ENCODE results near the gene C11orf52.
"Not testable (repeated sequence)": the region's sequence is repeated elsewhere in the genome, so short reads cannot be mapped to it uniquely, and the experiment has no call there.

C11orf52 gene, protein sequence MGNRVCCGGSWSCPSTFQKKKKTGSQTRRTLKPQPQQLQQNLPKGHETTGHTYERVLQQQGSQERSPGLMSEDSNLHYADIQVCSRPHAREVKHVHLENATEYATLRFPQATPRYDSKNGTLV

DNA sequence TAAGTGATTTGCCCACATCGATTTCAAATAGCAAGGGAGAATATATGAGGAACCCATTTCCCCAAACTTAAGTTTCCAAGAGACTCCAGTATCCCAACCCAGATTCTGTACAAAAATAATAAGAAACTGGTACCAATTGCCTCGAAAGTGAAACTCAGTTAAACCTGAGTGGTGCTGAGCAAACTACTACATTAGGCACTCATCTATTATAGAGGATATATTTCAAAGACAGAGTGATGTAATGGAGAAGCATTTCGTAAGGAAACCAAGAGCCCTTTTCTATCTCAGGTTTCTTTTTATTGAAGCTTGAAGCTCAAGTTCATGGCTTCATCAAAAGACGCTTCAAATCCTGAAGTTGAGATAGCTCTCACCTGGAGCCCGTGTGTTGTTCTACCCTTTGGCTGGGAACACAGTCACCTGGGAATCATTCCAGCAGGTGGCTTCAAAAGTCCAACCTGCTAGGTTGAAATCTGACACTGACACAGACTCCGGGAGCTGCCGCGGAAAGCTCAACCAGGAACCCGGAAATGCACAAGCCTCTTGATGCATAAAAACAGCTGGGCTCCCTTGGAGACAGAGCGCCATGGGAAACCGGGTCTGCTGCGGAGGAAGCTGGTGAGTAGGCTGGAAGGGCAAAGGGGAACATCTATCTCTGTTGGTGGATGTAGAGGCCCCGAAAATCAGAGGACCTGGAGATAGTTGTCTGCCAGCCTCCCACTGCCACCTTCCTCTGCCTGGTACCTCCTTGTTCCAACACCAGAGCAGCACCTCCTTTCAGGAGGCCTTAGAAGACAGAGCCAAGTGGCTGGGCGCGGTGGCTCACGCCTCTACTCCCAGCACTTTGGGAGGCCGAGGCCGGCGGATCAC is at the start of gene C11orf52:
Gene C11orf52 (plus strand): TSS at position 524 of the 867 bp plus-strand sequence. CDS start 60 bp downstream, at position 584.
- Histone ChIP-seq H3K4me1 (ENCODE audit: control insufficient read depth, insufficient read depth, low read length) (peaks cover 15% of the 10 kb centered on the region), H3K27ac (ENCODE audit: low read depth, low read length) (no peak within 1 kb of the TSS), H3K27me3 (ENCODE audit: control insufficient read depth, insufficient read depth, low read length) (no peaks in the 10 kb centered on the region), H3K4me3 (ENCODE audit: low read length) (peak within 1 kb of the TSS; percentile 45), H3K36me3 (ENCODE audit: control insufficient read depth, insufficient read depth, low read length) (no peaks in the 10 kb centered on the region), H3K9ac (ENCODE audit: low read length) (no peak within 1 kb of the TSS)

DNA sequence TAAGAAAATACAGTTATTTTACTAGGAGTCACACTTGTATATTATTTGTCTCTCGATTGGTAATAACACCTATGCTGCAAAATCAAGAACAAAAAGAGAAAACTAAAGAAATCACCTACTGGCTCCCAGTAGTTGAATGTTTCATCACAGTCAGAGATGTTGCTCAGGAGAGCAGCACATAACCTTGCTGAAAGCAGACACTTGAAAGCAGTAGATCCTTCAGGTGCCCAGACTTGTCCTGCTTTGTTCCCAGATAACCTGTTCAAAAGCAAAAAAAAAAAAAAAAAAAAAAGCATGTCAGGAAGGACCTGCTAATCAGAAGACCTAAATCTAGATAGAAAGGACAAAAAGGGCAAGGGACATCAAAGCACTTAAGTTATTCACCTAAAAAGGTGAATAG is 48.6 kb upstream of the C11orf52 start:
- no peak overlapping the region for H3K9ac ChIP-seq (ENCODE audit: low read length)
- peaks cover 5% of the 10 kb centered on the region for H3K36me3 ChIP-seq (ENCODE audit: control insufficient read depth, insufficient read depth, low read length)
- no peak overlapping the region for H3K4me3 ChIP-seq (ENCODE audit: low read length)

DNA sequence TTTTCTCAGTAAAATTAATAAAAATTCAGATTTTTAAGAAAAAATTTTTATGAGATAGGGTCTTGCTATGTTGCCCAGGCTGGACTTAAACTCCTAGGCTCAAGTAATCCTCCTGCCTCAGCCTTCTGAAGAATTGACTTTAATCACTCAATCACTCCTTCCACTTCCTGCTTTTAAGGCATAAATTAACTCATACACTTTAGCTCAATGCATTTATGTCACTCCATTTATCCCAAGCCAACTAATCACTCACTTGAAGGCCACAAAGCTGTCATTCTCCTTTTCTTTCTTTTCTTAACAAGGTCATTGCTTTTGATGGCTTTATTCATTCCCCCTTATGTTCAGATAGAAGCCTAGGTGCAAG is 48.2 kb upstream of the C11orf52 start:
- Histone ChIP-seq H3K4me1 (ENCODE audit: control insufficient read depth, insufficient read depth, low read length) (peaks cover 6% of the 10 kb centered on the region), H3K27me3 (ENCODE audit: control insufficient read depth, insufficient read depth, low read length) (no peaks in the 10 kb centered on the region), H3K4me3 (ENCODE audit: low read length) (peak overlapping the region; percentile 92), H3K9ac (ENCODE audit: low read length) (peak overlapping the region; percentile 70), H3K27ac (ENCODE audit: low read depth, low read length) (peak overlapping the region; percentile 95), H3K36me3 (ENCODE audit: control insufficient read depth, insufficient read depth, low read length) (peaks cover 5% of the 10 kb centered on the region)

More for the DNA sequence above, 48.6 kb upstream of the C11orf52 start:
- Histone ChIP-seq H3K4me1 (ENCODE audit: control insufficient read depth, insufficient read depth, low read length) (peaks cover 6% of the 10 kb centered on the region), H3K27me3 (ENCODE audit: control insufficient read depth, insufficient read depth, low read length) (no peaks in the 10 kb centered on the region), H3K27ac (ENCODE audit: low read depth, low read length) (no peak overlapping the region)

DNA sequence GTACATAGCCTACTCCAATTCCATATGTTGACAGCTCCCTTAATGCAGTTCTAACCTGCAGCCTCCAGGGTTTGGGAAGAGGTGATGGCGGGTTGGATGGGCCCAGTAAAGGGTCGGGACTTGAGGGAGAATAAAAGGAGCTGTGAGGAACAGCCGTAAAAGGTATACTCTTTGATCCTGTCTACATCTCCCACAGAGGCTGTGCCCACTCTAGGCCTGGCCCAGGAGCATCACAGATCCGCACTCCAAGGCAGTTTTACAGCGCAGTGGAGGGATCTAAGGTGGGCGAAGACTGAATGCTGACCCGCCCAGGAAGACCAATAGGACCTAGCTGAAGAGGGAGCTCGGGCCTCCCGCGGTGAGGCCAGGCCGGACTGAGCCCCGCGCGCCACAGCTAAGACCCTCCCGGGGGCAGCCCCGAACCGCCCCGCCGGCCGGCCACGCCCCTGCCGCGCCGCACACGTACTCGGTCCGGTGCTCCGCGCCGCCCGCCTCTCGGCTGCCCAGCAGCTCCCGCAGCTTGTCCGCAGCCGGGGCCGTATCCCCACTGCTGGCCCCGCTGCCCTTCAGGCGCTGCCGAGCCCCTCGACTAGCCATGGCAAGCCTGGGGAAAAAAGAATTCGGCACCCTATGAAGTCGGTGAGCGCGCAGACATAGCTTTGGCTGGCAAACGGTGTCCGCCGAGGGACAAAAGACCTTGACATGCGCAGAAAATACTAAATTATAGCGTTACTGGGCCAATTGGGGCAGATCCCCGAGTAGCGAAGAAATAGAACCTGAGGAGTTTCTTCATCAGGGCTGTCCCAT is 47.6 kb upstream of the C11orf52 start, which contains the start of gene ALG9:
Gene ALG9 (minus strand): TSS at position 696 of the 807 bp plus-strand sequence. CDS start 99 bp downstream, at position 597.
- Histone ChIP-seq H3K4me3 (ENCODE audit: low read length) (peak within 1 kb of the TSS; percentile 92), H3K27me3 (ENCODE audit: control insufficient read depth, insufficient read depth, low read length) (no peaks in the 10 kb centered on the region), H3K36me3 (ENCODE audit: control insufficient read depth, insufficient read depth, low read length) (peaks cover 5% of the 10 kb centered on the region), H3K4me1 (ENCODE audit: control insufficient read depth, insufficient read depth, low read length) (peaks cover 6% of the 10 kb centered on the region), H3K27ac (ENCODE audit: low read depth, low read length) (peak within 1 kb of the TSS; percentile 95), H3K9ac (ENCODE audit: low read length) (peak within 1 kb of the TSS; percentile 70)

DNA sequence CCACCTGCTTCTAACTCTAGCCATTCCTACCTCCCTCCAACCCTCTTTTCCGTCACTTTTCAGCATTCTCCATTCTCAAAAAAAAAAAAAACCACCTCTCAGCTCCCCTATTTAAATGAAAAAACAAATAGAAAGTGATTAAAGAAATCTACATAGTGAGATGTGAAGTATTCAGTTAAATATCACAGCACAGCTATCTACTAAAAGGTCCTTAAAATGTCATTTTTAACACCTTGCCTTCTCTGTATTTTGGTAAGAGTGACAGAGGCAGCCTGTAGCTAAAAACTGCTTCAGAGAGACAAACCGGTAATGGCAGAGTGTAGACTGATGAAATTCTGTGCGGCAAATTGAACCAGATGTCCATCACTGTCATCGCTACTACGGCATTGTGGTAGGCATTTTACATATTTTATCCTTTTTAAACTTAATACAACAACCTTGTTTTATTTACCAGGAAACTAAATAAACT is 47.0 kb upstream of the C11orf52 start:
- H3K27ac ChIP-seq (ENCODE audit: low read depth, low read length) = peak overlapping the region; percentile 95
- H3K4me1 ChIP-seq (ENCODE audit: control insufficient read depth, insufficient read depth, low read length) = peaks cover 6% of the 10 kb centered on the region
- H3K9ac ChIP-seq (ENCODE audit: low read length) = peak overlapping the region; percentile 70

DNA sequence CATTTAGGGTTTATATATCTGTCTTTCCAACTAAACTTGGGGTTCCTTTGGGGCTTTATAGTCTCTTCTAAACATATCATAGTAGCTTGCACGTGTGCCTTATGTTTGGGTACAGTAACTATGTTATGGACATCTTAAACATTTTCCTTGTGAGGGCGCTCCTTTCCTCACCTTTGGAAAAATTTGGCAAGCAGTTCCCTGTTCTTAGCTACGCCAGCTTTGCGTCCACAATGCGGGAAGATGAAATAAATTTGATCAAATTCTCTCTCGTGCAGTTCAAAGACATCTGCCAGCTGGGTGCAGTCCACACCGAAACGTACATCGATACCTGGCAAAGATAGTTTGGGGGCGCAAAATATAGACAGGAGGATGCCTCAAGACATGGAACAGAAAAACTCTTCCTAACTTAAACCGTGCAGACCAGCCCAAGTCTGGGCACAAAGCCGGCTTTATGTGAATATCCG is 40.3 kb upstream of the C11orf52 start:
- Histone ChIP-seq H3K4me3 (ENCODE audit: low read length) (peak overlapping the region; percentile 83), H3K9ac (ENCODE audit: low read length) (peak overlapping the region; percentile 22), H3K4me1 (ENCODE audit: control insufficient read depth, insufficient read depth, low read length) (peaks cover 3% of the 10 kb centered on the region), H3K36me3 (ENCODE audit: control insufficient read depth, insufficient read depth, low read length) (no peaks in the 10 kb centered on the region), H3K27me3 (ENCODE audit: control insufficient read depth, insufficient read depth, low read length) (no peaks in the 10 kb centered on the region), H3K27ac (ENCODE audit: low read depth, low read length) (peak overlapping the region; percentile 94)

More for the DNA sequence above, 47.0 kb upstream of the C11orf52 start:
- no peaks in the 10 kb centered on the region for H3K27me3 ChIP-seq (ENCODE audit: control insufficient read depth, insufficient read depth, low read length)
- H3K4me3 ChIP-seq (ENCODE audit: low read length) = peak overlapping the region; percentile 92
- peaks cover 2% of the 10 kb centered on the region for H3K36me3 ChIP-seq (ENCODE audit: control insufficient read depth, insufficient read depth, low read length)

DNA sequence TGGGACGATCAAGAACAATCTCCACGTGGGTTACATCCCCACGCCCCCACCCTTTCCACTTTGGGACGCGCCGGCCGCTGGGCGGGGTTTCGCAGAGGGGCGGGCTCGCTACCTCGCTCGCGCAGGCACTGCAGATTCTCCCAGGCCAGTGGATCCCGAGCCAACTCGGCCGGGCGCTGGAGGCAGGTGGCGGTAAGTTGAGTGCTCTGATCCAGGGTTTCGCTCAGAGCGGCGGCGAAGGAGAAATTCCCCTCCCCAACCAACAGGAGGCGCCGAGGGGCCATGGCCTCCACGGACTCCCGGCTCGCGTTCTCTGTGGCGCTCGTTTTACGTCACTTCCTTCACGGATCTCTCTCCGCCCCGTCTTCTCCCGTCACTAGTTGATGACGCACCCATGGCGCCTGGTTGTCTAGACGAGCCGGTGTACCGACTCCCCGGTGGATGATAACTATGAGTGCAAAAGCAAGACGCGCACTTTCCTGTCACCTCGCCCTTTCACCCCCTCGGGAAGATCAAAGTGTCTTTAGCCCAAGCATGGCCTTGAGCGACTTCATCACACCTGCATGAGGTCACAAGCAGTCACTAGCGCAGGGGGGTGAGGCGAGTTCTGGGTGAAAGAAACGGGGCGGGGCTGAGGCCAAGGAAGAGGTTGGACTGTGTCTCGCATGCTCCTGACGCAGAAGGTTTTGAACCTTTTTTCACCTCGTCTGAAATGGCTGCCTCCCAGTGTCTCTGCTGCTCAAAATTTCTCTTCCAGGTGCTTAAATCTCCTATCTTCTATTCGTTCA is 39.7 kb upstream of the C11orf52 start, which contains the start of the genes CFAP68 and FDXACB1:
Gene CFAP68 (plus strand): TSS at position 693 of the 788 bp plus-strand sequence. CDS start 20 bp downstream, at position 713.
Gene FDXACB1 (minus strand): TSS at position 317 of the 788 bp plus-strand sequence. CDS start 33 bp downstream, at position 284.
- Histone ChIP-seq H3K36me3 (ENCODE audit: control insufficient read depth, insufficient read depth, low read length) (no peaks in the 10 kb centered on the region), H3K4me3 (ENCODE audit: low read length) (peak within 1 kb of the TSS; percentile 83), H3K9ac (ENCODE audit: low read length) (peak within 1 kb of the TSS; percentile 22), H3K27ac (ENCODE audit: low read depth, low read length) (peak within 1 kb of the TSS; percentile 94), H3K27me3 (ENCODE audit: control insufficient read depth, insufficient read depth, low read length) (no peaks in the 10 kb centered on the region), H3K4me1 (ENCODE audit: control insufficient read depth, insufficient read depth, low read length) (peaks cover 3% of the 10 kb centered on the region)

DNA sequence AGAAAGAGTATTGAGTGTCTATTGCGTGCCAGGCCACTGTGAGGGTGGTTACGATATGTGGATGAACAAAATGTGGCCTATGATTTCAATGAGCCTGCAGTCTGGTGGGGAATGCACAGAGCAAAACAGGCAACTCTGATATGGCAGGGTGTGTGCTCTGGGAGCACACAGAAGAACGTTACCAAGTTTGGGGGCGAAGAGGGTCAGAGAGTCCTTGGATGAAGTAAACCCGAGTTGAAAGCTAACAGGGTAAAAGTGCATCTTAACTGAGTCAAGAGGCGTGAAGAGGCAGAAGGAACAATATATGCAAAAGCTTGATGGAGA is 39.1 kb upstream of the C11orf52 start:
- Histone ChIP-seq H3K27ac (ENCODE audit: low read depth, low read length) (peak overlapping the region; percentile 94), H3K27me3 (ENCODE audit: control insufficient read depth, insufficient read depth, low read length) (no peaks in the 10 kb centered on the region), H3K9ac (ENCODE audit: low read length) (peak overlapping the region; percentile 21), H3K4me1 (ENCODE audit: control insufficient read depth, insufficient read depth, low read length) (peaks cover 3% of the 10 kb centered on the region), H3K36me3 (ENCODE audit: control insufficient read depth, insufficient read depth, low read length) (no peaks in the 10 kb centered on the region), H3K4me3 (ENCODE audit: low read length) (peak overlapping the region; percentile 83)

DNA sequence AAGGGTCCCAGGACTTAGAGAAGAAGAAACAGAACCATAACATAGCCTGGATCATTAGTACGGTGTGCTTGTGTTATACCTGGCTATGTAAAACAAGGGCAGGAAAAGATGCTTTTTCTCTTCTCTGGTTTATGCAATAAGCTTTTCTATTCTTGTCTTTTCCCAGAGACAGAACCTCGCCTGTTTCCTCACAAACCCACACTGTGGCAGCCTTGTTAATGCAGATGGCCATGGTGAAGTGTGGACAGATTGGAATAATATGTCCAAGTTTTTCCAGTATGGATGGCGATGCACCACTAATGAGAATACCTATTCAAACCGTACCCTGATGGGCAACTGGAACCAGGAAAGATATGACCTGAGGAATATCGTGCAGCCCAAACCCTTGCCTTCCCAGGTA is 36.5 kb upstream of the C11orf52 start:
- H3K4me3 ChIP-seq (ENCODE audit: low read length) = no peak overlapping the region
- no peak overlapping the region for H3K27ac ChIP-seq (ENCODE audit: low read depth, low read length)
- no peaks in the 10 kb centered on the region for H3K36me3 ChIP-seq (ENCODE audit: control insufficient read depth, insufficient read depth, low read length)
- H3K9ac ChIP-seq (ENCODE audit: low read length) = no peak overlapping the region
- no peaks in the 10 kb centered on the region for H3K27me3 ChIP-seq (ENCODE audit: control insufficient read depth, insufficient read depth, low read length)
- H3K4me1 ChIP-seq (ENCODE audit: control insufficient read depth, insufficient read depth, low read length) = peaks cover 3% of the 10 kb centered on the region

DNA sequence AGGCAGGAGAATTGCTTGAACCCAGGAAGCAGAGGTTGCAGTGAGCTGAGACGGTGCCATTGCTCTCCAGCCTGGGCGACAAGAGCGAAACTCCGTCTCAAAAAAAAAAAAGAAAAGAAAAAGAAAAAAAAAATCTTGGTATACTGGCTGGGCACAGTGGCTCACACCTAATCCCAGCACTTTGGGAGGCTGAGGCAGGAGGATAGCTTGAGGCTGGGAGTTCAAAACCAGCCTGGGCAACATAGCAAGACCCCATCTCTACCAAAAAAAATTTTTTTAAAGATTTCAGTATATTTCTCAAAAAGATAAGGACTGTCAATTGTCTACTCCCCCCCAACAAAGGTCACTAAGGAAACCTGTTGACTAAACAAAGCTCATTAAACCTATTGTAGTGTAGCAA is 33.7 kb upstream of the C11orf52 start:
- H3K4me1 ChIP-seq (ENCODE audit: control insufficient read depth, insufficient read depth, low read length); H3K27ac ChIP-seq (ENCODE audit: low read depth, low read length); H3K4me3 ChIP-seq (ENCODE audit: low read length); H3K9ac ChIP-seq (ENCODE audit: low read length); H3K36me3 ChIP-seq (ENCODE audit: control insufficient read depth, insufficient read depth, low read length); H3K27me3 ChIP-seq (ENCODE audit: control insufficient read depth, insufficient read depth, low read length): not testable (repeated sequence)

DNA sequence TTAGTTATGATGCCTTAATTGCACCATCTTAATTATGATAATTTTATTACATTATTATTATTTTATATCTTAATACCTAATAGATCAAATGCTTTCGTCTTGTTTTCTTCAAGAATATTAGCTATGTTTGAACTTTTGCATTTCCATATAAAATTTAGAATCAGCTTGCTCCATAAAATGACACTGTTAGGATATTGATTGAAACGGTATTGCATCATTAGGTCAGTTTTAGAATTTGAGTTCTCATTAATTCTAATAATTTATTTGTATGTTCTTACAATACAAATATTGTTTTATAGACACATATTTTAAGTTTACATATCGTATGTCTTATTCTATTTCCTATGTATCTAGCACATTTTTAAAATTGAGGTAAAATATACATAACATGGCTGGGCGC is 32.7 kb upstream of the C11orf52 start:
- Histone ChIP-seq H3K27me3 (ENCODE audit: control insufficient read depth, insufficient read depth, low read length) (no peaks in the 10 kb centered on the region), H3K9ac (ENCODE audit: low read length) (no peak overlapping the region), H3K27ac (ENCODE audit: low read depth, low read length) (no peak overlapping the region), H3K4me3 (ENCODE audit: low read length) (no peak overlapping the region), H3K36me3 (ENCODE audit: control insufficient read depth, insufficient read depth, low read length) (no peaks in the 10 kb centered on the region), H3K4me1 (ENCODE audit: control insufficient read depth, insufficient read depth, low read length) (no peaks in the 10 kb centered on the region)

All from rectal smooth muscle tissue (tissue), 1 donor.